GM23248 (cell line): ENCODE measurements around the gene PAQR4.

ENCODE experiments used
- EZH2 ChIP-seq: fragments of 200-600 bp; sonication (generic); IDR thresholded peaks from 2 replicates; pipeline ENCODE4 v1.6.1; 2018; ENCODE audit warnings: antibody characterized with exemption, mild to moderate bottlenecking; ENCODE audit not compliant: insufficient read depth, poor library complexity, severe bottlenecking
- EZH2phosphoT487 ChIP-seq: fragments of 200-600 bp; sonication (generic); IDR thresholded peaks from 2 replicates; pipeline ENCODE4 v1.6.1; 2018; ENCODE audit warnings: antibody characterized with exemption, moderate library complexity, mild to moderate bottlenecking, low read depth; ENCODE audit not compliant: insufficient read depth

- TF ChIP-seq EZH2 (no peak), EZH2phosphoT487 (no peak)
Observed at GRCh38 chr16:2973605-2974318, 4.6 kb downstream of the PAQR4 start.
